PC-3 (cell line): ENCODE results near the gene TMEFF2. TPM values are rescaled to one million over a fixed set of nuclear protein-coding genes. Genes with fewer than 3 reads are reported as not detected.
A peak's percentile ranks its signal among the peaks of the same experiment; 100 is the strongest.

Experiments used
- ATAC-seq: fragments of 200-7000 bp; cut with Tn5 transposase; 2 replicates; pipeline ENCODE4 v1.9.1; 2020; ENCODE audit warnings: mild to moderate bottlenecking, moderate library complexity
- BruUV-seq: library from RNA; stranded (reverse); fragments of 400-500 nt; replicated peaks from 2 replicates; lab custom pipeline; 2021; lab: Mats Ljungman, UMichigan
- CTCF ChIA-PET: fragments of 300-600 bp; sonication (Branson Sonifier 250); formaldehyde crosslinking; loops from one replicate; lab custom pipeline; 2022; ENCODE audit warnings: antibody characterized with exemption; lab: Charles Lee
- POLR2A ChIA-PET: fragments of 300-600 bp; sonication (Branson Sonifier 250); formaldehyde crosslinking; loops from one replicate; lab custom pipeline; 2022; ENCODE audit warnings: antibody characterized with exemption; ENCODE audit not compliant: unreplicated experiment; lab: Charles Lee
- DNase-seq: peaks from one replicate; pipeline ENCODE4 v3.0.0-alpha.2; 2015
- H2AFZ ChIP-seq: fragments of 300-600 bp; sonication (generic); 2 replicates; pipeline ENCODE4 v1.6.0; 2016; ENCODE audit warnings: antibody characterized with exemption, low read length
- H3F3A ChIP-seq: fragments of 300-600 bp; sonication (generic); one replicate; pipeline ENCODE4 v1.6.0; 2017; ENCODE audit warnings: antibody characterized with exemption, low read length, control low read depth, mild to moderate bottlenecking; ENCODE audit not compliant: unreplicated experiment
- H3K27ac ChIP-seq: fragments of 300-600 bp; sonication (generic); 2 replicates; pipeline ENCODE4 v1.5.1; 2016; ENCODE audit warnings: mild to moderate bottlenecking, low read length
- H3K27me3 ChIP-seq: fragments of 300-600 bp; sonication (generic); 2 replicates; pipeline ENCODE4 v1.6.1; 2016; ENCODE audit warnings: low read length, mixed read lengths
- H3K36me3 ChIP-seq: fragments of 300-600 bp; sonication (generic); 2 replicates; pipeline ENCODE4 v1.6.1; 2016; ENCODE audit warnings: low read depth, mixed run types, low read length, mixed read lengths
- H3K4me1 ChIP-seq: fragments of 300-600 bp; sonication (generic); 2 replicates; pipeline ENCODE4 v1.5.1; 2016; ENCODE audit warnings: low read length; ENCODE audit not compliant: insufficient read depth
- H3K4me2 ChIP-seq: fragments of 300-600 bp; sonication (generic); 2 replicates; pipeline ENCODE4 v1.6.0; 2016; ENCODE audit warnings: low read length
- H3K4me3 ChIP-seq: fragments of 300-600 bp; sonication (generic); 2 replicates; pipeline ENCODE4 v1.5.1; 2016; ENCODE audit warnings: mild to moderate bottlenecking, low read length, mixed read lengths
- H3K79me2 ChIP-seq: fragments of 300-600 bp; sonication (generic); 2 replicates; pipeline ENCODE4 v1.6.1; 2017; ENCODE audit warnings: low read length, mixed read lengths
- H3K9ac ChIP-seq: fragments of 300-600 bp; sonication (generic); 2 replicates; pipeline ENCODE4 v1.6.0; 2016; ENCODE audit warnings: mild to moderate bottlenecking, low read length
- H3K9me2 ChIP-seq: fragments of 300-600 bp; sonication (generic); replicated peaks from 2 replicates; pipeline ENCODE4 v1.6.1; 2016; ENCODE audit warnings: mixed run types, low read length, mixed read lengths
- H3K9me3 ChIP-seq: fragments of 300-600 bp; sonication (generic); 2 replicates; pipeline ENCODE4 v1.6.1; 2016; ENCODE audit warnings: low read length, mixed read lengths
- H4K20me1 ChIP-seq: fragments of 300-600 bp; sonication (generic); 2 replicates; pipeline ENCODE4 v1.6.1; 2016; ENCODE audit warnings: low read length, mixed read lengths
- EZH2 ChIP-seq: fragments of 300-600 bp; sonication (generic); IDR thresholded peaks from one replicate; pipeline ENCODE4 v1.6.1; 2017; ENCODE audit warnings: antibody characterized with exemption, mild to moderate bottlenecking, low read length; ENCODE audit not compliant: unreplicated experiment
- EZH2phosphoT487 ChIP-seq: fragments of 300-600 bp; sonication (generic); IDR thresholded peaks from 2 replicates; pipeline ENCODE4 v1.6.1; 2018; ENCODE audit warnings: mild to moderate bottlenecking, antibody characterized with exemption, low read length, borderline replicate concordance
- intact Hi-C: fragments of 100-400 bp; cut with micrococcal nuclease; formaldehyde crosslinking; loops from 2 replicates; pipeline ENCODE4 v1.9.0; 2023
- total RNA-seq: library from RNA; depleted of rRNA; stranded (reverse); fragments of >200 nt; gene quantifications from 2 replicates; pipeline ENCODE4 v1.2.3, GENCODE V29; 2014
- TF ChIP-seq, protein P1 (sequence below): fragments of 300-600 bp; sonication (generic); conservative IDR thresholded peaks from 2 replicates; pipeline ENCODE4 v1.5.1; 2017; ENCODE audit warnings: antibody characterized with exemption, low read depth, mild to moderate bottlenecking, low read length

The TMEFF2 gene
- total RNA-seq, 1 experiment from 2014 or later = not detected

DNA sequence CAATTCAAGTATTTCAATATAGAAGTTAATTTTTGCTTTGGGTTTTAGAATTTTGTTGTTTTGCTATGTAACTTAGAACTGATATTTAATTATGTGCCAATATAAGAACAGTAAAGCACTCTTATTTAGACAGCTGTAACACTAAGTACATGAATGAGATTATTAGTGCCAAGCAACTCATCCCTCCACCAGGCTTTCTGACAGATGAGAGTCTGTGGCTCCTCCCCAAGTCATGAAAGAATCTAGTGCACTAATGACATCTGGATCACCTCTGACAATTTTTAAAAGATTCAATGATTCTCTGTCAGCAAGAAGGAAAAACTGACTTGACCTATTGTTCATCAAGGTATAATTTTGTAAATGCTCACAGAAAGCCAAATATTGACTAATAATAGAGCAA lies 67.8 kb downstream of the TMEFF2 start:
- Histone ChIP-seq H3K27ac (no peak overlapping the region), H3K27me3 (no peaks in the 10 kb centered on the region), H3K4me2 (no peak overlapping the region), H3K79me2 (no peaks in the 10 kb centered on the region), H3K4me3 (no peak overlapping the region), H3K9me3 (no peaks in the 10 kb centered on the region), H3K36me3 (no peaks in the 10 kb centered on the region), H3K9ac (no peak overlapping the region), H3K9me2 (no peaks in the 10 kb centered on the region), H3F3A (no peaks in the 10 kb centered on the region), H4K20me1 (no peaks in the 10 kb centered on the region), H3K4me1 (no peaks in the 10 kb centered on the region), H2AFZ (no peak overlapping the region)
- TF ChIP-seq EZH2 = no peak
- intact Hi-C loops = no loop called here
- ATAC-seq = peak; percentile 69
- POLR2A ChIA-PET = no interaction called here
- BruUV-seq = no TSS peak
- DNase-seq = peak; percentile 7
- CTCF ChIA-PET = no interaction called here

DNA sequence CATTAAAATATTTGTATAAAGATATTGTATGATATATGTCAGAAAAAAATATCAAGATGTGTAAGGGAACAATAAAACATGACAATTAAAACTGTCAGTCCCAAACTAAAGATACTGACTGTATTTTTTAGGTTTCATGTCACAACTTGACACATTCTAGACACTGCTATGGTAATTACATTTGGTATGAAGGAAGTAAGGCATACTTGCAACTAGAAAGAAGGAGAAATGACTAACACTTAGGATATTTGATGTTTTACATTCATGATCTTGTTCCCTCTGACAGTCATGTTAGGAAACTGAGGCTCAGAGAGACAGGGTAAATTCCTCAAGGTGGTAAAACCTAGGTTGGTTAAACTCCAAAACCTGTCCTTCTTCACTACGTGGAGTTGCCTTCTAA lies 68.3 kb downstream of the TMEFF2 start:
- Histone ChIP-seq H3K27ac (no peak overlapping the region), H3K27me3 (no peaks in the 10 kb centered on the region), H3K9me2 (no peaks in the 10 kb centered on the region), H3K4me3 (no peak overlapping the region), H3K9ac (no peak overlapping the region), H3K4me2 (no peak overlapping the region), H3K79me2 (no peaks in the 10 kb centered on the region), H3K9me3 (no peaks in the 10 kb centered on the region), H3F3A (no peaks in the 10 kb centered on the region), H3K36me3 (no peaks in the 10 kb centered on the region), H3K4me1 (no peaks in the 10 kb centered on the region), H2AFZ (no peak overlapping the region), H4K20me1 (no peaks in the 10 kb centered on the region)
- ChIA-PET CTCF (no interaction called here), POLR2A (no interaction called here)
- intact Hi-C loops = no loop called here
- no TSS peak for BruUV-seq
- TF ChIP-seq EZH2 = no peak
- no peak for TF ChIP-seq EZH2phosphoT487
- TF ChIP-seq, protein P1, sequence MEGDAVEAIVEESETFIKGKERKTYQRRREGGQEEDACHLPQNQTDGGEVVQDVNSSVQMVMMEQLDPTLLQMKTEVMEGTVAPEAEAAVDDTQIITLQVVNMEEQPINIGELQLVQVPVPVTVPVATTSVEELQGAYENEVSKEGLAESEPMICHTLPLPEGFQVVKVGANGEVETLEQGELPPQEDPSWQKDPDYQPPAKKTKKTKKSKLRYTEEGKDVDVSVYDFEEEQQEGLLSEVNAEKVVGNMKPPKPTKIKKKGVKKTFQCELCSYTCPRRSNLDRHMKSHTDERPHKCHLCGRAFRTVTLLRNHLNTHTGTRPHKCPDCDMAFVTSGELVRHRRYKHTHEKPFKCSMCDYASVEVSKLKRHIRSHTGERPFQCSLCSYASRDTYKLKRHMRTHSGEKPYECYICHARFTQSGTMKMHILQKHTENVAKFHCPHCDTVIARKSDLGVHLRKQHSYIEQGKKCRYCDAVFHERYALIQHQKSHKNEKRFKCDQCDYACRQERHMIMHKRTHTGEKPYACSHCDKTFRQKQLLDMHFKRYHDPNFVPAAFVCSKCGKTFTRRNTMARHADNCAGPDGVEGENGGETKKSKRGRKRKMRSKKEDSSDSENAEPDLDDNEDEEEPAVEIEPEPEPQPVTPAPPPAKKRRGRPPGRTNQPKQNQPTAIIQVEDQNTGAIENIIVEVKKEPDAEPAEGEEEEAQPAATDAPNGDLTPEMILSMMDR = no peak
- ATAC-seq = no peak
- DNase-seq = no peak

DNA sequence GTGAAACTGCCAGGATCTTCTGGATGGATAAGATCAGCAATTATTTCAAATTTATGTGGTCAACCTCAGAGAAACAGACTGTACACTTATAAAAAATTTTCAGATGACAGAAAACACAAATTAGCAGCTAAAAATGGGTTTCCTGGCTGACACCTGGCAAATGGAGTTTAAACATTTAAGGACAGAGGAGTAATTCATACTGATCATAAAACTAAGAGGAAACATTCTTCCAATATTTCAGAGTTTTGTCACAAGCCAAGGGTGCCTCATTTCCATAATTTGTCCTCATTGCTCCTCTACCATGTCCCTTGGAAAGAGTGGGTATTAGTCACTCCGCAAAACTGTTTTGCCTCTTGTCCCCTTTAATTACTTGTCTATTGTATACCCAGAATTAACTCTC lies 70.2 kb downstream of the TMEFF2 start:
- Histone ChIP-seq H3K4me1 (no peaks in the 10 kb centered on the region), H3K9ac (no peak overlapping the region), H3K9me2 (no peaks in the 10 kb centered on the region), H3K27me3 (no peaks in the 10 kb centered on the region), H3K4me2 (no peak overlapping the region), H3K27ac (no peak overlapping the region), H3K79me2 (no peaks in the 10 kb centered on the region), H4K20me1 (no peaks in the 10 kb centered on the region), H3F3A (no peaks in the 10 kb centered on the region), H2AFZ (no peak overlapping the region), H3K4me3 (no peak overlapping the region), H3K36me3 (no peaks in the 10 kb centered on the region), H3K9me3 (no peaks in the 10 kb centered on the region)
- ChIA-PET CTCF (no interaction called here), POLR2A (no interaction called here)
- intact Hi-C loops = no loop called here
- BruUV-seq = no TSS peak
- DNase-seq (peak; percentile 26), ATAC-seq (peak; percentile 56)
- TF ChIP-seq, protein P1 = no peak
- TF ChIP-seq EZH2phosphoT487 (no peak), EZH2 (no peak)
